Hepatocyte (in vitro differentiated cells): ENCODE data around the gene FBXW11. TPM values are rescaled to one million over a fixed set of nuclear protein-coding genes. Genes with fewer than 3 reads are reported as not detected.

Experiments used
- DNase-seq: peaks from one replicate; pipeline ENCODE4 v3.0.0-alpha.2; 2016; ENCODE audit warnings: low spot score
- H2AFZ ChIP-seq: fragments of 200-600 bp; sonication (generic); 2 replicates; pipeline ENCODE4 v1.6.0; 2016; ENCODE audit warnings: antibody characterized with exemption, mild to moderate bottlenecking
- H3K27ac ChIP-seq: fragments of 200-600 bp; sonication (generic); 2 replicates; pipeline ENCODE4 v1.5.1; 2016; ENCODE audit warnings: mild to moderate bottlenecking
- H3K27me3 ChIP-seq: fragments of 200-600 bp; sonication (generic); 2 replicates; pipeline ENCODE4 v1.6.1; 2016
- H3K36me3 ChIP-seq: fragments of 200-600 bp; sonication (generic); replicated peaks from 2 replicates; pipeline ENCODE4 v1.5.1; 2016; ENCODE audit warnings: low read depth; ENCODE audit not compliant: insufficient read depth
- H3K4me1 ChIP-seq: fragments of 200-600 bp; sonication (generic); 2 replicates; pipeline ENCODE4 v1.5.1; 2016; ENCODE audit warnings: mild to moderate bottlenecking, moderate library complexity; ENCODE audit not compliant: insufficient read depth
- H3K4me2 ChIP-seq: fragments of 200-600 bp; sonication (generic); 2 replicates; pipeline ENCODE4 v1.6.0; 2016
- H3K4me3 ChIP-seq: fragments of 200-600 bp; sonication (generic); 2 replicates; pipeline ENCODE4 v1.5.1; 2016; ENCODE audit warnings: mild to moderate bottlenecking
- H3K79me2 ChIP-seq: fragments of 200-600 bp; sonication (generic); 2 replicates; pipeline ENCODE4 v1.6.0; 2017; ENCODE audit warnings: mild to moderate bottlenecking
- H3K9me2 ChIP-seq: fragments of 200-600 bp; sonication (generic); replicated peaks from 2 replicates; pipeline ENCODE4 v1.6.0; 2017; ENCODE audit warnings: mild to moderate bottlenecking; ENCODE audit not compliant: insufficient read depth
- H3K9me3 ChIP-seq: fragments of 200-600 bp; sonication (generic); 2 replicates; pipeline ENCODE4 v1.5.1; 2016; ENCODE audit warnings: low read depth, mild to moderate bottlenecking
- H4K20me1 ChIP-seq: fragments of 200-600 bp; sonication (generic); 2 replicates; pipeline ENCODE4 v1.6.0; 2016; ENCODE audit warnings: mild to moderate bottlenecking; ENCODE audit not compliant: insufficient read depth, poor library complexity, severe bottlenecking
- CTCF ChIP-seq: fragments of 200-600 bp; sonication (generic); IDR thresholded peaks from 2 replicates; pipeline ENCODE4 v1.5.1; 2016; ENCODE audit warnings: antibody characterized with exemption, mild to moderate bottlenecking; ENCODE audit not compliant: poor library complexity
- EZH2 ChIP-seq: fragments of 200-600 bp; sonication (generic); IDR thresholded peaks from 2 replicates; pipeline ENCODE4 v1.6.1; 2016; ENCODE audit warnings: antibody characterized with exemption, mild to moderate bottlenecking, borderline replicate concordance
- EZH2phosphoT487 ChIP-seq: fragments of 200-600 bp; sonication (generic); IDR thresholded peaks from one replicate; pipeline ENCODE4 v1.6.1; 2018; ENCODE audit warnings: antibody characterized with exemption, mild to moderate bottlenecking, low read depth, moderate library complexity; ENCODE audit not compliant: unreplicated experiment, severe bottlenecking
- WGBS: methylation state at CpG from one replicate; pipeline ENCODE4 v1.1.6; 2016; ENCODE audit warnings: low lambda C conversion rate; ENCODE audit errors: missing lambda C conversion rate; 5-methylcytosine and 5-hydroxymethylcytosine counted together
- polyA plus RNA-seq: library from polyadenylated mRNA; unstranded; fragments of >200 nt; fragmentation: Nextera tagmentation; extraction: Ambion mirVana; gene quantifications from 2 replicates; pipeline ENCODE4 v1.2.1, GENCODE V29; 2016
- total RNA-seq: library from RNA; depleted of rRNA; stranded (reverse); fragments of >200 nt; gene quantifications from 2 replicates; pipeline ENCODE4 v1.2.3, GENCODE V29; 2014

The FBXW11 gene
- total and polyA plus RNA-seq, 2 experiments from 2014 or later: 38.0 to 73.4 TPM

- H3K36me3 ChIP-seq: no peaks in the 10 kb centered on the region
- H4K20me1 ChIP-seq: peaks cover 39% of the 10 kb centered on the region
- no peaks in the 10 kb centered on the region for H3K27me3 ChIP-seq
- 90% methylated on average over 3 of the region's 3 CpGs for WGBS
- H3K79me2 ChIP-seq: peaks cover 81% of the 10 kb centered on the region
- no peaks in the 10 kb centered on the region for H3K9me3 ChIP-seq
- H3K27ac ChIP-seq: peak overlapping the region; percentile 68
- TF ChIP-seq EZH2 (no peak), CTCF (no peak), EZH2phosphoT487 (no peak)
- no peak for DNase-seq
- H3K4me1 ChIP-seq: peaks cover 21% of the 10 kb centered on the region
- H3K4me3 ChIP-seq: no peak overlapping the region
- no peak overlapping the region for H2AFZ ChIP-seq
- no peaks in the 10 kb centered on the region for H3K9me2 ChIP-seq
- peak overlapping the region; percentile 43 for H3K4me2 ChIP-seq
Measured at GRCh38 chr5:171939951-171940350, 66.5 kb downstream of the FBXW11 start.

GRCh38 chr5:171938358-171938757, 68.1 kb downstream of the FBXW11 start:
- Histone ChIP-seq H3K4me3 (no peak overlapping the region), H3K79me2 (peaks cover 82% of the 10 kb centered on the region), H4K20me1 (peaks cover 29% of the 10 kb centered on the region), H3K4me1 (peaks cover 16% of the 10 kb centered on the region), H3K27ac (no peak overlapping the region), H3K9me2 (no peaks in the 10 kb centered on the region), H3K4me2 (no peak overlapping the region), H3K27me3 (no peaks in the 10 kb centered on the region), H3K36me3 (no peaks in the 10 kb centered on the region), H2AFZ (no peak overlapping the region), H3K9me3 (no peaks in the 10 kb centered on the region)
- TF ChIP-seq CTCF: no peak
- TF ChIP-seq EZH2: no peak
- TF ChIP-seq EZH2phosphoT487: no peak
- DNase-seq: no peak

- Histone ChIP-seq H3K4me2 (no peak overlapping the region), H3K4me3 (no peak overlapping the region), H3K36me3 (no peaks in the 10 kb centered on the region), H3K27ac (no peak overlapping the region), H3K9me3 (no peaks in the 10 kb centered on the region), H3K4me1 (peaks cover 12% of the 10 kb centered on the region), H2AFZ (no peak overlapping the region), H3K79me2 (peaks cover 81% of the 10 kb centered on the region), H3K27me3 (no peaks in the 10 kb centered on the region), H3K9me2 (no peaks in the 10 kb centered on the region), H4K20me1 (peaks cover 20% of the 10 kb centered on the region)
- WGBS: 100% methylated on average over 4 of the region's 4 CpGs
- TF ChIP-seq EZH2phosphoT487: no peak
- TF ChIP-seq CTCF: no peak
- TF ChIP-seq EZH2: no peak
- DNase-seq: no peak
Measured at GRCh38 chr5:171937351-171937750, 69.1 kb downstream of the FBXW11 start.

- Histone ChIP-seq H4K20me1 (peaks cover 25% of the 10 kb centered on the region), H3K27ac (no peak overlapping the region), H3K4me2 (no peak overlapping the region), H3K4me3 (no peak overlapping the region), H3K27me3 (no peaks in the 10 kb centered on the region), H3K4me1 (no peaks in the 10 kb centered on the region), H3K9me3 (no peaks in the 10 kb centered on the region), H2AFZ (no peak overlapping the region), H3K9me2 (no peaks in the 10 kb centered on the region), H3K36me3 (no peaks in the 10 kb centered on the region), H3K79me2 (peaks cover 95% of the 10 kb centered on the region)
- WGBS: 97% methylated on average over 5 of the region's 5 CpGs
- TF ChIP-seq CTCF (no peak), EZH2phosphoT487 (no peak), EZH2 (no peak)
- DNase-seq: no peak
Measured at GRCh38 chr5:171934586-171934985, 71.9 kb downstream of the FBXW11 start.
